HG03108 (cell line): ENCODE measurements around the gene SLC4A11.
A peak's percentile ranks its signal among the peaks of the same experiment; 100 is the strongest.
"Not testable (repeated sequence)": the region's sequence is repeated elsewhere in the genome, so short reads cannot be mapped to it uniquely, and the experiment has no call there.

Experiments used
- ATAC-seq: cut with Tn5 transposase; IDR thresholded peaks from one replicate; pipeline ENCODE4 v1.9.1; 2021; ENCODE audit warnings: moderate library complexity; ENCODE audit not compliant: unreplicated experiment

The SLC4A11 gene

GRCh38 chr20:3228750-3229032 lies 10.3 kb downstream of the SLC4A11 start:
- ATAC-seq: no peak

- ATAC-seq: no peak
Measured at GRCh38 chr20:3227936-3228749, 10.8 kb downstream of the SLC4A11 start.

- ATAC-seq: no peak
Measured at GRCh38 chr20:3227506-3227905, 11.5 kb downstream of the SLC4A11 start.

DNA sequence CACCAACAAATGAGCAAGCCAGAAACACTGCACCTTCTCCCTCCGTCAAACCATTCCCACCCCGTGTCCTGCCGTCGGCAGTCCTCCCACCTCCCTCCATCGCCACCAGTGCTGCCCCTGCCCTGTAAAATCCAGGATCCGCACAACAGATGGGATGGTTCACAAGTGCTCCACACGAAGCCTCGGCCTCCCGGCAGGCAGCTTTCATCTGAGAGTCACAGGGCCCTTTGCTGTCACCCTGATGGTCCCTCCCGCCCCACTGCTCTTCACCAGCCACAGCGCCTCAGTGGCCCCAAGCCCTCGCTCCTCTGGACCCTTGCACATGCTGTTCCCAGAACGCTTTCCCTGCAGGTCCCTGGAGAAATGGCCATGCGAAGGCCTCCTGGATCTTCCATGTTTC lies 12.1 kb downstream of the SLC4A11 start:
- ATAC-seq: no peak

DNA sequence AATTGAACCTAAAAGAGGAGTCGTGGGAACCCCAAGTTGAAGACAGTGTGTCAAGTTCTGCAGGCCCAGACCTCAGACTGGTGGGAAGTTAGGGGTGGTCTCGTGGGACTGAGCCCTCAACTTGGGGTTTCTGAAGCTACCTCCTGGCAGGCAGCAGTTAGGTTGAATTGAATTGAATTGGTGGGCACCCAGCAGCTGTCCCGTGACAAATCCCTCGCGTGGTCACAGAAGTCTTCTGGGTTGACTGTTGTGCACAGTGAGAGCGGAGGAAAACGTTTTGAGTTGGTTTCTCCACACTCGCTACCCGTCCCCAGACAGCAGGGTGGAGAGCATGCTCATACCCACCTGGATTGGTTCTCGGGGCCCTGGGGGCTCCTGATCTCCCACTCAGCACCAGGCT lies 12.9 kb downstream of the SLC4A11 start:
- ATAC-seq: no peak

DNA sequence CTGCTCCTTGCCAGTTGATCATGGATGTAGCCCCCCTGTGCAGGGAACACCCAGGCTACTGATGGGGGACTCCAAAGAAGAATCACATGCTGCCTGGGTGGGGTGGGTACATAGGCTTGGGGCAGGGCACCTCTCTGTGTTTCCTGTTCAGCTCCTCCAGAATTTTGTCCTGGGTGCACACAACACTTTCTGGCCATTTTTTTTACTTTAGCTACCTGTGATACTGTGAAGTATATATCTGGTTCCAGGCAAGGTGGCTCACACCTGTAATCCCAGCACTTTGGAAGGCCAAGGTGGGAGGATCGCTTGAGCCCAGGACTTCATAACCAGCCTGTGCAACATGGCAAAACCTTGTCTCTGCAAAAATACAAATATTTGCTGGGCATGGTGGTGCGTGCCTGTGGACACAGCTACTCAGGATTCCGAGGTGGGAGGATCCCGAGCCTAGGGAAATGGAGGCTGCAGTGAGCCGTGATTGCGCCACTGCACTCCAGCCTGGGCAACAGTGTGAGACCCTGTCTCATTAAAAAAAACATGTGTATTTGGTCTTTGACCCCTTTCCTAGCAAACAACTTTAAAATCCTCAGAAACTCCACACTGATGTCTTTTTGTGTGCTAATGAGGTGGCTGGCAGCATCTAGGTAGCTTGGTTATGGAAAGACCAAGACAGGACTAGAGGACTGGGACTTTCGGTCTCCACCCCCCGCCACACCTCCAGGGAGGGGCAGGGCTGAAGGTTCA lies 14.1 kb downstream of the SLC4A11 start:
- ATAC-seq: no peak

DNA sequence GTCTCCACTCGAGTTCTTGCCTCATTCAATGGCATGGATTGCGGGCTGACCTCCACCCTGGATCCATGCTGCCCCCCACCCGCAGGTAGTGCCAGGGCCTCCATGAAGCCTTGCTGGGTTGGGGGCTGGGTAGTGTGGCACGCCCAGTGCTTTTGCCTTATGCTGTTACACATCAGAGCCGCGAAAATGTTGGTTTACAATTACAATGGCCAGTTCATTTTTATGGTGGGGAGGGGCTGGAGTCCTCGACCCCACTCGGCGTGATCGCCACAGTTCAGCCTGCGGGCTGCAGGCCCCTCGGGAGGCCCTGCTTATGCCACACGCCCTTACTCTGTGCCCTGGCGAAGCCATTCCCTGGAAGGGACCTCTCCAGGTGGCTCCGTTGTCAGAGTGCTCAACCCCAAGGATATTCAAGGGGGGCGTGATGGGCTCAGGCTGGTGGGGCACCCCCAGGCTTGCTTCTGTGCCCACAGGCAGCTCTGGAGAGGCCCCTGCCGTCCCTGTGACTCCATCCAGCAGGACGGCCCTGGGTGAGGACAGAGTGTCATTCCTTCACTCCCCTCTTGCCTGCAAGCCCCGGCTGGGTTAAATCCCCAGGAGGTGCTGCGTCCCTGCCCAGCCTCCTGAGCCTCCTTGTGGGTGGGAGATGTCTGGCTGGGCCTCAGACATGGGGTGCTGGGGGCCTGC lies 14.9 kb downstream of the SLC4A11 start:
- ATAC-seq: no peak

DNA sequence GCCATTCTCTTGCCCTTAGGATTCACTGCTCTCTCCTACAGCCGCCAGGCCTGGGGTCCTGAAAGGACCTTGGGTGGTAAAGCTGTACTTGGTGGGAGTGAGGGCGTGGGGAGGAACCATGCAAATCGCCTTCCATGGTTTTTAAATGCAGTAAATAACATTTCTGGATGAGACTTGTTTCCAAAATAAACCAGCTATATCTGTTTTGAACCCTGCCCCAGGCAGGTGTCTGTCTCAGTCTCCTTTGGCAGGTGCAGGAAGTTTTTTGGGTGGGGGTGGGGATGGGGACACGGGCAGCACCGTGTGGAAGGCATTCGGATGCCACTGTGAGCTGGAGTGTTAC lies 15.4 kb downstream of the SLC4A11 start:
- ATAC-seq: no peak

DNA sequence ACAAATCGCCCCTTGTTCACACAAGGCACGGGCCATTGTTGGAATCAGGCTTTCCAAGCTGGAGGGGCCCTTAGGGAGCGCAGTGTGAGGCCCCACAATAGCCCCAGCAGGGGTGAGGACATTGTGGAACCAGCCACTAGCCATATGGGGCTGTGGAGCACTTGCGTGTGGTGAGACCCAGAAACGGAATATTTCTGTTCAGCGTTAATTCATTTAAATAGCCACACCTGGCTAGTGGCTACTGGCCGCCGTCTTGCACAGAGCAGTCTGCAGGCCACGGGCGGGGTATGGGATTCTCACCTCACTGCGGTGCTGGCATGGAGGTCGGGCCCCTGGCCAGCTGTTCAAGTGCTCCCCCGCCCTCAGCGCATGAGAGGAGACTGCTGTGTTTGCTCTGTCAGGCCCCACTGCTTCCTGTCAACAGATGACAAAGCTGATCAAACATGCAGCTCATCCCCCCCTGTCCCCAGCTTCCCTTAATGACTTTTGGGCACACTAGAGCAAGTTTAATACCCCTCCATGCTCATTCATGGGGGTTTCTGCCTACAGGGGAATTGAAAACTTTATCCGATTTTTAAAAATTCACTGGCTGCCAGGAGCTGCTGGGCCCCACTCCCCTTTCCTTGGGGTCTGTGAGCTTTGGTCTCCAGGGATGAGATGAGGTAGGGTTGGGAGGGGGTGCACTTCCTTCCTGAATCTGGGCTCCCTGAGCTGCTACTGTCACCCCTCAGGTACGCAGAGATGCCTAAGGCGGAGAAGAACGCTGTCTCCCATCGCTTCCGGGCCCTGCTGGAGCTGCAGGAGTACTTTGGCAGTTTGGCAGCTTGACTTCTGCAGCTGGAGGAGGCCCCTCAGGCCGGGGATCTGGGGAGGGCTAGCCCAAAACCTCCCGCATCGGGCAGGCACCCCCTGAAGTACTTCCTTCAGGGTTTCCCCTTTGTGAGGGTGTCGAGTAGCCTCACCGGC lies 16.1 kb downstream of the SLC4A11 start:
- no peak for ATAC-seq

DNA sequence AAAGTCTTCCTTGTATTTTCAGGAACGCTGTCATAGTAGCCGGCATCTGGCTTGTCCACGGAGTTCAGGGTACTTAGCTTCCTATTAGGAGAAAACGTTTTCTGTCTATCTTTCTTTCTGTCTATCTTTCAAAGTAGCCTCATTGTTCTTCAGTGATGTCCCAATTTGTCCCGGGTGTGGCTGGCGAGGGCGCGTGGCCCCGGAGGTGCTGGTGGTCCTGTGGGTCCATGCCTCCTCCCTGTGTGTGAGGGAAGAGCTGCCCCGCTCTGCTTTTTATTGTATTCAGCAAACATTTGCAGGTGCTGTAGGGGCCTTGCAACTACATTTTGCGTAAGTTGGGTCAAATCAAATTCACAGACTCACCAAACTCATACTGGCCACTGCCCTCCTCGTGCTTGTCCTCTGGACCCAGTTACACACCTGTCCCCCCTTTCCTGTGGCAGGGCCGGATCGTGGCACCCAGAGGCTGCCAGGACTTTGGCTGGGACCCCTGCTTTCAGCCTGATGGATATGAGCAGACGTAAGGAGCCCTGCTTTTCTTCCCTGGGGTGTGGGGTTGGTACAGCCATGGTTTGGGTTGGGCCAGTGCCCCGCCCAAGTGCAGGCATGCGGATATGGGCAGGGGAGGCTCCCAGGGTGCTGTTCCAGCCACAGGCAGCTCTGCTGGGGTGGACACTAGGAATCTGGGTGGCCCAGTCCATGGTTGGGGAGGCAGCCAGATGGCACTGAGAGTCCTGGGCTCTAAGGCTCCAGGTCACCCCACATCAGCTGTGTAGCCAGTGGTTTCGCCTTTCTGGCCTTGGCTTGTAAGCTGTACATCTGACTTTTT lies 17.4 kb downstream of the SLC4A11 start:
- ATAC-seq: no peak

GRCh38 chr20:3218307-3218988 lies 20.5 kb downstream of the SLC4A11 start:
- no peak for ATAC-seq

- not testable (repeated sequence) for ATAC-seq
Measured at GRCh38 chr20:3215359-3215917, 23.6 kb downstream of the SLC4A11 start.

DNA sequence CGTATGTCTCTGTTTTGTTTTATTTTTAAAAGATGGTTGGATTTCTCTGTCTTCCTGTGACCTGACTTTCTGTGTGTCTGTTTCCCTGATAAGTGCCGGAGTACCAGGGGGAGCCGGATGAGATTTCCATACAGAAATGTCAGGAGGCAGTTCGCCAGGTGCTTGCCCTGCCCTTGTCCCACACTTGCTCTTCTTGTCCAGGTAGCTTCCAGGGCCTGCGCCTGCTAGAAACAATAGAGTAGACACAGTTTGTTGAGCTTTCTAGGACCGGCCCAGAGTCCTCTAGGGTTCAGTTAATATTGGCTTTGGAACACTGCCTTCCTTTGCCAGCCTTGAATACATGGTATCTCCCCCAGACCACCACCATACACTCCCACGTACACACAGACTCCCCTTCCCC lies 25.8 kb downstream of the SLC4A11 start:
- no peak for ATAC-seq

GRCh38 chr20:3210346-3210745 lies 28.6 kb downstream of the SLC4A11 start:
- no peak for ATAC-seq

DNA sequence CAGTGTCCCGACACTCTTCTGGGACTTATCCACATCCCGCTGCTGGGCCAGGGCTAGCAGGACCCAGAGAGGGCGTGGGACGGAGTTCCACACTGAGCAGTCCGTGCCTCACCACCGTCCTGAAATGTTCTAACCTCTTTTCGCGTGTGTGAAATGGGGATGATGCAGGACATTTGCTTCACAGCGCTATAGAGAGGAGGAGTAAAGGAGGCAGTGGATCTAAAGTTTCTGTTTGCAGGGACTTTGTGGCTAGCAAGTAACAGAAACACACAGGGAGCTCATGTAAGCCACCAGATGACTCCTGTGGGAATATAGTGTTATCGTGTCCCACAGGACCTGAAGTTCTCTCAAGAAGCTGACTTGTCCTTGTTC lies 29.1 kb downstream of the SLC4A11 start:
- no peak for ATAC-seq

- no peak for ATAC-seq
Measured at GRCh38 chr20:3209257-3209945, 29.6 kb downstream of the SLC4A11 start, which contains the start of gene ITPA. ITPA (plus strand) TSS chr20:3209498; CDS start chr20:3209552, 54 bp downstream.

GRCh38 chr20:3208786-3209256 lies 30.2 kb downstream of the SLC4A11 start:
- no peak for ATAC-seq

DNA sequence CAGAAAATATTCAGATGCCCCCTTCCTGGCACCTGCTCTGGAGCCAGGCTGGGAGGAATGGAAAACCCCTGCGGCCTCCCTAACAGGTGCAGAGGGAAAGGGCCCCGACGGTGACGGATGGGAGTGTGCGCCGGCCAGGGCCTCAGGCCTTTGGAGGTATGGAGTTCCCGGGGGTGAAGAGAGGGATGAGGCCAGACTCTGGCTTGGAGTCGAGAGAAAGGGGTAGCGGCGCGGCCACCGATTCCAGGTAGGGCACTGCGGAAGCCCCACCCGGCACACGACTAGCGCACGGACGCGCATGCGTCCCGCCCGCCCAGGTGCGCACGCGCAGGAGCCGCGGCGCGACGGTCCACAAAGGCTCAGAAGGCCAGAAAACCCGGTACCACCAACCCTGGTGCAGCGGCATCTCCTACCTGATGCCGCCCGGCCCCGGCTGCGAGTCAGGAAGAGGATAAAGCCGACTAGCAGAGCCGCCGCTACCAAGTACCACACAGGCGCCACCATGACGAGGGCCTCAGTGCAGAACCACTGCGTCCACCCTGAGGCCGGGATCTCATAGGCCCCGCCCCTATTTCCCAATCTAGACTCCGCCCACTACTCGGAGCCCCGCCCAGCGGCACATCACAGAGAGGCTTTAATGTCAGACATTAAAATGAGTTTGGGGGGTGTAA lies 34.7 kb downstream of the SLC4A11 start, which contains the start of gene DDRGK1:
TSS of gene DDRGK1 (minus strand) at position 559 of the 671 bp plus-strand sequence. CDS start at position 504, 55 bp downstream.
- peak; percentile 78 for ATAC-seq
